ENCODE data around the gene TAS1R1.

Gene TAS1R1

DNA sequence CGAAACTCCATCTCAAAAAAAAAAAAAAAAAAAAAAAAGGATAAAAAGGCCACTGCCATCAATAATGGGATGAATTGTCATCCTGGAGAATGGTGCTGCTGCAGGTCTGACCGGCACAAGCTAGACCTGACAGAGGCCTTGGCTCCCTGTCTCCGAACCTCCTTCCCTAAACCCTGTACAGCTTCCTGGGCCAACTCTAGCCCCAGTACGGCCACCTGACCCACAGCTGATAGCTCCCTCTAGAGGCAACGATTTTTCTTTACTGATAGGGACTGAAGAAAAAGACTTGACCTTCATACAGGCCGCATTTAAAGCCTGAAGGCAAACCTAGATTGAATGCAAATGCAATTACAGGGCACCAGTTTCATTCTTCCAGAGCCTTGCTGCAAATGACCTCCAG lies 31.5 kb upstream of the TAS1R1 start:
- DNase-seq: no peak

GRCh38 chr1:6526316-6526715 lies 28.8 kb upstream of the TAS1R1 start:
- TF ChIP-seq EZH2 (IDR thresholded peaks at IDR 0.05; ENCODE audit: borderline replicate concordance, low read depth, low read length, severe bottlenecking): no peak
- TF ChIP-seq, protein P1, sequence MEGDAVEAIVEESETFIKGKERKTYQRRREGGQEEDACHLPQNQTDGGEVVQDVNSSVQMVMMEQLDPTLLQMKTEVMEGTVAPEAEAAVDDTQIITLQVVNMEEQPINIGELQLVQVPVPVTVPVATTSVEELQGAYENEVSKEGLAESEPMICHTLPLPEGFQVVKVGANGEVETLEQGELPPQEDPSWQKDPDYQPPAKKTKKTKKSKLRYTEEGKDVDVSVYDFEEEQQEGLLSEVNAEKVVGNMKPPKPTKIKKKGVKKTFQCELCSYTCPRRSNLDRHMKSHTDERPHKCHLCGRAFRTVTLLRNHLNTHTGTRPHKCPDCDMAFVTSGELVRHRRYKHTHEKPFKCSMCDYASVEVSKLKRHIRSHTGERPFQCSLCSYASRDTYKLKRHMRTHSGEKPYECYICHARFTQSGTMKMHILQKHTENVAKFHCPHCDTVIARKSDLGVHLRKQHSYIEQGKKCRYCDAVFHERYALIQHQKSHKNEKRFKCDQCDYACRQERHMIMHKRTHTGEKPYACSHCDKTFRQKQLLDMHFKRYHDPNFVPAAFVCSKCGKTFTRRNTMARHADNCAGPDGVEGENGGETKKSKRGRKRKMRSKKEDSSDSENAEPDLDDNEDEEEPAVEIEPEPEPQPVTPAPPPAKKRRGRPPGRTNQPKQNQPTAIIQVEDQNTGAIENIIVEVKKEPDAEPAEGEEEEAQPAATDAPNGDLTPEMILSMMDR (IDR thresholded peaks at IDR 0.05; ENCODE audit: borderline replicate concordance, extremely low read depth, low read length, poor library complexity, severe bottlenecking): no peak
- no peak overlapping the region for H3K9ac ChIP-seq (ENCODE audit: low read depth, low read length)
- H3K36me3 ChIP-seq (ENCODE audit: insufficient read depth, low read length): peaks cover 59% of the 10 kb centered on the region

More for the DNA sequence above, 31.5 kb upstream of the TAS1R1 start:
- H3K79me2 ChIP-seq (ENCODE audit: insufficient read depth, low read length): no peaks in the 10 kb centered on the region
- no peaks in the 10 kb centered on the region for H3K9me3 ChIP-seq (ENCODE audit: insufficient read depth, low read length, severe bottlenecking)
- no peak for ATAC-seq (ENCODE audit: insufficient read depth, low read depth)
- no peak overlapping the region for H3K4me3 ChIP-seq (ENCODE audit: low read depth in 1 of 2, low read length in 2 of 2)
- no peaks in the 10 kb centered on the region for H3K27me3 ChIP-seq (ENCODE audit: insufficient read depth, low read length, poor library complexity)
- no peak overlapping the region for H3K9ac ChIP-seq (ENCODE audit: low read depth, low read length)
- no peak overlapping the region for H3K4me2 ChIP-seq (ENCODE audit: insufficient read depth, low read length)
- no peak overlapping the region for H2AFZ ChIP-seq (ENCODE audit: low read depth, low read length)
- H4K20me1 ChIP-seq (ENCODE audit: insufficient read depth, low read length): peaks cover 8% of the 10 kb centered on the region
- TF ChIP-seq, protein P1 (IDR thresholded peaks at IDR 0.05; ENCODE audit: borderline replicate concordance, extremely low read depth, low read length, poor library complexity, severe bottlenecking): peak; percentile 52
- TF ChIP-seq EZH2 (IDR thresholded peaks at IDR 0.05; ENCODE audit: borderline replicate concordance, low read depth, low read length, severe bottlenecking): no peak
- H3K36me3 ChIP-seq (ENCODE audit: insufficient read depth, low read length): peaks cover 43% of the 10 kb centered on the region
- H3K4me1 ChIP-seq (ENCODE audit: insufficient read depth, low read length): no peaks in the 10 kb centered on the region
- H3K27ac ChIP-seq (ENCODE audit: low read length): no peak overlapping the region

GRCh38 chr1:6528492-6528891 lies 26.6 kb upstream of the TAS1R1 start:
- ATAC-seq (ENCODE audit: insufficient read depth, low read depth) (no peak), DNase-seq (no peak)
- H3K4me1 ChIP-seq (ENCODE audit: insufficient read depth, low read length): no peaks in the 10 kb centered on the region
- no peaks in the 10 kb centered on the region for H3K27me3 ChIP-seq (ENCODE audit: insufficient read depth, low read length, poor library complexity)
- H3K27ac ChIP-seq (ENCODE audit: low read length): no peak overlapping the region
- H3K36me3 ChIP-seq (ENCODE audit: insufficient read depth, low read length): peaks cover 80% of the 10 kb centered on the region
- no peak overlapping the region for H3K4me2 ChIP-seq (ENCODE audit: insufficient read depth, low read length)
- H3K79me2 ChIP-seq (ENCODE audit: insufficient read depth, low read length): no peaks in the 10 kb centered on the region
- no peak overlapping the region for H3K9ac ChIP-seq (ENCODE audit: low read depth, low read length)
- peaks cover 16% of the 10 kb centered on the region for H4K20me1 ChIP-seq (ENCODE audit: insufficient read depth, low read length)
- H3K4me3 ChIP-seq (ENCODE audit: low read depth in 1 of 2, low read length in 2 of 2): no peak overlapping the region
- H3K9me3 ChIP-seq (ENCODE audit: insufficient read depth, low read length, severe bottlenecking): no peaks in the 10 kb centered on the region
- no peak overlapping the region for H2AFZ ChIP-seq (ENCODE audit: low read depth, low read length)
- no peak for TF ChIP-seq EZH2 (IDR thresholded peaks at IDR 0.05; ENCODE audit: borderline replicate concordance, low read depth, low read length, severe bottlenecking)
- TF ChIP-seq, protein P1 (IDR thresholded peaks at IDR 0.05; ENCODE audit: borderline replicate concordance, extremely low read depth, low read length, poor library complexity, severe bottlenecking): no peak

More at GRCh38 chr1:6526316-6526715, 28.8 kb upstream of the TAS1R1 start:
- Histone ChIP-seq H3K4me2 (ENCODE audit: insufficient read depth, low read length) (no peak overlapping the region), H3K27ac (ENCODE audit: low read length) (no peak overlapping the region), H3K4me3 (ENCODE audit: low read depth in 1 of 2, low read length in 2 of 2) (no peak overlapping the region), H3K27me3 (ENCODE audit: insufficient read depth, low read length, poor library complexity) (no peaks in the 10 kb centered on the region), H2AFZ (ENCODE audit: low read depth, low read length) (no peak overlapping the region), H4K20me1 (ENCODE audit: insufficient read depth, low read length) (peaks cover 12% of the 10 kb centered on the region), H3K79me2 (ENCODE audit: insufficient read depth, low read length) (no peaks in the 10 kb centered on the region), H3K9me3 (ENCODE audit: insufficient read depth, low read length, severe bottlenecking) (no peaks in the 10 kb centered on the region), H3K4me1 (ENCODE audit: insufficient read depth, low read length) (no peaks in the 10 kb centered on the region)
- ATAC-seq (ENCODE audit: insufficient read depth, low read depth) (no peak), DNase-seq (no peak)

Data from DND-41 (cell line).